Measurements from ENCODE around the gene SLC24A3. TPM values are rescaled to one million over a fixed set of nuclear protein-coding genes. Genes with fewer than 3 reads are reported as not detected.

Gene SLC24A3
- total RNA-seq, 1 donor from 2014 or later, result 0.79 TPM

- Histone ChIP-seq H4K20me1 (ENCODE audit: insufficient read depth, low read length) (no peaks in the 10 kb centered on the region), H3K79me2 (ENCODE audit: insufficient read depth, low read length) (no peaks in the 10 kb centered on the region), H3K36me3 (ENCODE audit: insufficient read depth, low read length) (no peaks in the 10 kb centered on the region), H3K9ac (ENCODE audit: low read length) (no peak overlapping the region), H2AFZ (ENCODE audit: low read depth, low read length) (peak overlapping the region; percentile 41), H3K4me2 (ENCODE audit: low read length) (peak overlapping the region; percentile 71), H3K27ac (ENCODE audit: low read depth, low read length) (no peak overlapping the region), H3K4me3 (ENCODE audit: insufficient read depth, low read depth, low read length) (no peak overlapping the region), H3K27me3 (ENCODE audit: insufficient read depth, low read length) (peaks cover 28% of the 10 kb centered on the region), H3K4me1 (ENCODE audit: insufficient read depth, low read length) (no peaks in the 10 kb centered on the region), H3K9me3 (ENCODE audit: insufficient read depth, low read depth, low read length) (no peaks in the 10 kb centered on the region)
- no peak for FAIRE-seq
- Mint-ChIP-seq H3K27ac (ENCODE audit: unreplicated experiment) (no peak overlapping the region), H3K9me3 (ENCODE audit: unreplicated experiment) (no peaks in the 10 kb centered on the region), H3K27me3 (ENCODE audit: low read depth, unreplicated experiment) (peaks cover 53% of the 10 kb centered on the region), H3K4me1 (ENCODE audit: low read depth, unreplicated experiment) (peaks cover 5% of the 10 kb centered on the region), H3K4me3 (ENCODE audit: unreplicated experiment) (peak overlapping the region; percentile 63), H3K36me3 (ENCODE audit: low read depth, unreplicated experiment) (no peaks in the 10 kb centered on the region)
- DNase-seq (ENCODE audit: low read depth), result no peak
- TF ChIP-seq CTCF (IDR thresholded peaks at IDR 0.05; ENCODE audit: insufficient read depth, low read depth, low read length) (no peak), EZH2 (IDR thresholded peaks at IDR 0.05; ENCODE audit: insufficient read depth, low read length) (peak; percentile 17)
These were observed 577 bp upstream of the SLC24A3 start for GRCh38 chr20:19211661-19212468.

DNA sequence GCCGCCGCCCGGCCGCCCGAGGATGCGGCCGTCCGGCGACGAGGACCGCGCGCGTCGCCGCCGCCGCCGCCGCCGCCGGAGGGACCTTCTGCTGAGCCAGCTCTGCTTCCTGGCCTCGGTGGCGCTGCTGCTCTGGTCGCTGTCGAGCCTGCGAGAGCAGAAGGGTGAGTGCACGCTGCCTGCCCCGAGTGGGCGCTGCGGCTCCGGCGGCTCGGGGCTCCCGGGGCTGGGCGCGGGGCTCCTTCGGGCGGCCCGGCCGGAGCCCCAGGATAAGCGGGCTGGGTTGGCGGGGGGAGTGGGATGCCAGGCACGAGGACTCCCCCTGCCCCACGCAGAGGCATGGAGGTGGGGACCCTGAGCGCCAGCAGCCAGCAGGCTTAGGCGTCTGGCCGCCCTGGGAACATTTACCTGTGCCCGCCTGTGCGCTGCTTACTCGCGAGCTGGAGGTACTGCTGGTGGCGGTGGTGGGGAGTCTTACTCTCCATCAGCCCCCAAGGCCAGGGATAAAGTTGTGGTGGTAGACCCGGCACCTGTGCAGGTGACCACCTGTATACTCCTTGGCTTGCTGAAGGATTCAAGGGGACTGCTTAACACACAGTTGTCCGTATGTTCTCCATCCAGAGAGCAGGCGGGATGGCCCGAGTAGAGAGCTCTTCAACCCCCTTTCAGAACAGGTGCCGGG lies 520 bp downstream of the SLC24A3 start:
- H3K27me3 Mint-ChIP-seq (ENCODE audit: low read depth, unreplicated experiment), result peaks cover 50% of the 10 kb centered on the region
- H3K9me3 ChIP-seq (ENCODE audit: insufficient read depth, low read depth, low read length), result no peaks in the 10 kb centered on the region
- H3K27me3 ChIP-seq (ENCODE audit: insufficient read depth, low read length), result peaks cover 24% of the 10 kb centered on the region
- H3K4me2 ChIP-seq (ENCODE audit: low read length), result peak overlapping the region; percentile 66
- H2AFZ ChIP-seq (ENCODE audit: low read depth, low read length), result no peak overlapping the region
- H3K79me2 ChIP-seq (ENCODE audit: insufficient read depth, low read length), result no peaks in the 10 kb centered on the region
- H3K36me3 ChIP-seq (ENCODE audit: insufficient read depth, low read length), result no peaks in the 10 kb centered on the region
- H3K4me1 Mint-ChIP-seq (ENCODE audit: low read depth, unreplicated experiment), result peaks cover 5% of the 10 kb centered on the region
- H4K20me1 ChIP-seq (ENCODE audit: insufficient read depth, low read length), result no peaks in the 10 kb centered on the region
- no peak overlapping the region for H3K9ac ChIP-seq (ENCODE audit: low read length)
- H3K4me1 ChIP-seq (ENCODE audit: insufficient read depth, low read length), result no peaks in the 10 kb centered on the region
- H3K4me3 ChIP-seq (ENCODE audit: insufficient read depth, low read depth, low read length), result no peak overlapping the region
- FAIRE-seq, result no peak
- peak overlapping the region; percentile 63 for H3K4me3 Mint-ChIP-seq (ENCODE audit: unreplicated experiment)
- no peaks in the 10 kb centered on the region for H3K9me3 Mint-ChIP-seq (ENCODE audit: unreplicated experiment)
- DNase-seq (ENCODE audit: low read depth), result no peak
- TF ChIP-seq EZH2 (IDR thresholded peaks at IDR 0.05; ENCODE audit: insufficient read depth, low read length), result peak; percentile 62
- no peak for TF ChIP-seq CTCF (IDR thresholded peaks at IDR 0.05; ENCODE audit: insufficient read depth, low read depth, low read length)
- H3K27ac ChIP-seq (ENCODE audit: low read depth, low read length), result no peak overlapping the region
- no peaks in the 10 kb centered on the region for H3K36me3 Mint-ChIP-seq (ENCODE audit: low read depth, unreplicated experiment)
- H3K27ac Mint-ChIP-seq (ENCODE audit: unreplicated experiment), result no peak overlapping the region

Data from astrocyte (in vitro differentiated cells and primary cell).